Choroid plexus epithelial cell (primary cell): Measurements from ENCODE around the gene ELOVL1.

ENCODE experiments used
- DNase-seq: peaks from one replicate; pipeline ENCODE4 v3.0.0-alpha.2; 2010; ENCODE audit warnings: low read depth
- H3K4me3 ChIP-seq: 2 replicates; pipeline ENCODE4 v1.5.1; 2011; ENCODE audit warnings: low read depth, mild to moderate bottlenecking, control low read depth, low read length, moderate library complexity
- CTCF ChIP-seq: conservative IDR thresholded peaks from 2 replicates; pipeline ENCODE4 v1.5.1; 2011; ENCODE audit warnings: low read depth, mild to moderate bottlenecking, control low read depth, inconsistent platforms, low read length, moderate library complexity

ELOVL1 gene

GRCh38 chr1:43339584-43340232, 28.1 kb downstream of the ELOVL1 start:
- H3K4me3 ChIP-seq = no peak overlapping the region
- DNase-seq = no peak
- no peak for TF ChIP-seq CTCF

GRCh38 chr1:43338001-43338400, 29.8 kb downstream of the ELOVL1 start:
- TF ChIP-seq CTCF = no peak
- H3K4me3 ChIP-seq = no peak overlapping the region
- DNase-seq = no peak

GRCh38 chr1:43337588-43337987, 30.2 kb downstream of the ELOVL1 start, which contains the start of gene MPL:
Gene MPL, plus strand, starts transcription at chr1:43337818. Its CDS starts 31 bp downstream, at chr1:43337849.
- no peak within 1 kb of the TSS for H3K4me3 ChIP-seq
- DNase-seq = no peak
- no peak for TF ChIP-seq CTCF

- H3K4me3 ChIP-seq = no peak overlapping the region
- DNase-seq = no peak
- no peak for TF ChIP-seq CTCF
These were observed 33.2 kb downstream of the ELOVL1 start for GRCh38 chr1:43334453-43335205.

- no peak overlapping the region for H3K4me3 ChIP-seq
- DNase-seq = no peak
- no peak for TF ChIP-seq CTCF
These were observed 36.1 kb downstream of the ELOVL1 start for GRCh38 chr1:43331688-43332087.

GRCh38 chr1:43329995-43330751, 37.6 kb downstream of the ELOVL1 start:
- no peak for TF ChIP-seq CTCF
- no peak overlapping the region for H3K4me3 ChIP-seq
- peak; percentile 79 for DNase-seq
